Measurements from ENCODE around the gene TIMM8A. TPM values are rescaled to one million over a fixed set of nuclear protein-coding genes. Genes with fewer than 3 reads are reported as not detected.

Gene TIMM8A
- total RNA-seq, 1 donor, result 3.9 TPM

- H3K4me3 ChIP-seq (ENCODE audit: low read depth, low read length), result no peak overlapping the region
- no peak for TF ChIP-seq CTCF (IDR thresholded peaks at IDR 0.05; ENCODE audit: insufficient read depth, low read depth, low read length)
- no peak for DNase-seq (ENCODE audit: low read depth)
These were observed 29.0 kb upstream of the TIMM8A start for GRCh38 chrX:101377547-101377946.

GRCh38 chrX:101370888-101371504 lies 22.5 kb upstream of the TIMM8A start:
- TF ChIP-seq CTCF (IDR thresholded peaks at IDR 0.05; ENCODE audit: insufficient read depth, low read depth, low read length), result no peak
- DNase-seq (ENCODE audit: low read depth), result no peak
- H3K4me3 ChIP-seq (ENCODE audit: low read depth, low read length), result no peak overlapping the region

GRCh38 chrX:101369687-101370086 lies 21.1 kb upstream of the TIMM8A start:
- no peak overlapping the region for H3K4me3 ChIP-seq (ENCODE audit: low read depth, low read length)
- no peak for DNase-seq (ENCODE audit: low read depth)
- TF ChIP-seq CTCF (IDR thresholded peaks at IDR 0.05; ENCODE audit: insufficient read depth, low read depth, low read length), result no peak

GRCh38 chrX:101368800-101369199 lies 20.3 kb upstream of the TIMM8A start:
- DNase-seq (ENCODE audit: low read depth), result no peak
- no peak overlapping the region for H3K4me3 ChIP-seq (ENCODE audit: low read depth, low read length)
- no peak for TF ChIP-seq CTCF (IDR thresholded peaks at IDR 0.05; ENCODE audit: insufficient read depth, low read depth, low read length)

- TF ChIP-seq CTCF (IDR thresholded peaks at IDR 0.05; ENCODE audit: insufficient read depth, low read depth, low read length), result no peak
- H3K4me3 ChIP-seq (ENCODE audit: low read depth, low read length), result no peak overlapping the region
- DNase-seq (ENCODE audit: low read depth), result no peak
These were observed 16.8 kb upstream of the TIMM8A start for GRCh38 chrX:101365301-101365795.

- H3K4me3 ChIP-seq (ENCODE audit: low read depth, low read length), result no peak overlapping the region
- DNase-seq (ENCODE audit: low read depth), result no peak
- no peak for TF ChIP-seq CTCF (IDR thresholded peaks at IDR 0.05; ENCODE audit: insufficient read depth, low read depth, low read length)
These were observed 14.2 kb upstream of the TIMM8A start for GRCh38 chrX:101362757-101363156.

GRCh38 chrX:101362116-101362515 lies 13.6 kb upstream of the TIMM8A start:
- no peak for TF ChIP-seq CTCF (IDR thresholded peaks at IDR 0.05; ENCODE audit: insufficient read depth, low read depth, low read length)
- no peak overlapping the region for H3K4me3 ChIP-seq (ENCODE audit: low read depth, low read length)

More at GRCh38 chrX:101362116-101362515, 13.6 kb upstream of the TIMM8A start:
- no peak for DNase-seq (ENCODE audit: low read depth)
